HG02970 (cell line): ENCODE results near the gene PHF13.
"Not testable (repeated sequence)": the region's sequence is repeated elsewhere in the genome, so short reads cannot be mapped to it uniquely, and the experiment has no call there.

Experiments
- ATAC-seq: cut with Tn5 transposase; IDR thresholded peaks from one replicate; pipeline ENCODE4 v1.9.1; 2021; ENCODE audit warnings: mild to moderate bottlenecking, moderate library complexity, moderate number of reproducible peaks; ENCODE audit not compliant: unreplicated experiment, low FRiP score

Gene PHF13

DNA sequence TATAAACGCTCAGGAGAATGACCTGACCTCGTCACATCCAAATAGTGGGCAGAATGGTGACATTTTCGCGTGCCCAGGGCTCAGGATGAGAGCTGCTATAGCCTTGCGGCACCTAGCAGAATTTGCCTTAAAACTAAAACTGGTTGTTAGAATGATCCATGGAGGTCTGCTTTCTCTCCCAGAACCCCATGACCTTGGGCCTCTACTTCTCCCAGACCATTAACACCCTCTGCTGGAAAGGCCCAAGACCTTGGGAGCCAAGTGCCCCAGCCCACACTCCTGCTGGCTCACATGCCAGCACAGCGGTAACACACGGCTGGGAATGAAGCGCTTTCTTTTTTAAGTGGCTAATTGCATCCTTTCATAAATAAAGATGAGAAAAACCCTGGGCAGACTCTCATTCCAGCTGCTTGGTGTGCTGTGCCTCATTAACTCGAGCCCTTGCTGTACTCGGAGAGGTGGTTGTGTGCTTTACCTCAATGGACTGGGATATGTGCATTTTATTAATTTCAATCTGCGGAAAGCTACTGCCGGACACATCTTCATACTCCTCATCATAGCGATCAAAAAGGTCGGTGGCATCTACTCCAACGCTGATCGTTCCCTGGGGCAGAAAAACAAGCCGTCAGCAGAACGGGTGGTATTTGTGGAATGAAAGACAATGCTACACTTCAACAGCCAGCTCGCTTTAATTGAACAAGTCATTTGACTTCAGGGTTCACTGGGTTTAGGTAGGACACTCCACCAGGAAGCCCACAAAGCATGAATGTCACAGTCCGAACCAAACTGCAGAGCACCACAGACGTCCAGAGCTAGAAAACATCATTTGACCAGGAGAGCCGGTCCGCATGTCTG lies 40.1 kb downstream of the PHF13 start:
- ATAC-seq = no peak

- ATAC-seq = no peak
Measured at GRCh38 chr1:6657138-6657537, 43.6 kb downstream of the PHF13 start.

DNA sequence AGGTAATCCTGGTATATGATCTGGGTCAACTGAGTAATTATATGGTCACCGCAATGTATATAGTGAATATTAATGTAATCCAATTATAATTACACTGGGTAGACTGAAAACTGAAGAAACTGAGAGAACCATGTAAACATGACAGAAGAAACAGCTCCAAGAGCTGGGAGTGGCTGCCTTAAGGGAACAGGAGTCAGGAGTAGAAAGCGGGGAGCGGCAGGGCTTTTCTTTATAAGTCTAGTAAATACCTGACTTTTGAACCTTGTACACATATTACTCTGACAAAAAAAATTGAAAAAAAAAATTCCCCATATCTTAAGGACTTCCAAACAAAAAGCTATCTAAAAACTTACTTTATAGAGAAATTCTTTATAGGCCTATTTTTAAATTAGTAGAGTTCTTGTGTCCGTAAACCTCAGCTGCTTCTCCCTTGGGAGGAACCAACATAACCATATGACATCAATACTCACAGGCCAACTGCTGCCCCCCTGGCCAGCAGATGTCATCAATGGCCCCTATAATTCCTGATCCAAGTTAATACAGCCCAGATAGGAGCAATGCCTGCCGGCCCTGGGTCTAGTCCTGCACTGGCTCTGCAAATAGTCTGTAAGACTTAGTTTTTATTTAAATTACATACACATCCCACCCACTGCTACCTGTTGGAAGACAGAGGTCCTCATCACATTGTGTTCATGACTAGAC lies 45.0 kb downstream of the PHF13 start:
- ATAC-seq = no peak

- ATAC-seq = no peak
Measured at GRCh38 chr1:6660415-6661049, 47.0 kb downstream of the PHF13 start.

GRCh38 chr1:6662468-6662867 lies 48.9 kb downstream of the PHF13 start:
- not testable (repeated sequence) for ATAC-seq

- ATAC-seq = no peak
Measured at GRCh38 chr1:6666696-6667095, 53.2 kb downstream of the PHF13 start.

GRCh38 chr1:6667139-6667538 lies 53.6 kb downstream of the PHF13 start:
- ATAC-seq = no peak

DNA sequence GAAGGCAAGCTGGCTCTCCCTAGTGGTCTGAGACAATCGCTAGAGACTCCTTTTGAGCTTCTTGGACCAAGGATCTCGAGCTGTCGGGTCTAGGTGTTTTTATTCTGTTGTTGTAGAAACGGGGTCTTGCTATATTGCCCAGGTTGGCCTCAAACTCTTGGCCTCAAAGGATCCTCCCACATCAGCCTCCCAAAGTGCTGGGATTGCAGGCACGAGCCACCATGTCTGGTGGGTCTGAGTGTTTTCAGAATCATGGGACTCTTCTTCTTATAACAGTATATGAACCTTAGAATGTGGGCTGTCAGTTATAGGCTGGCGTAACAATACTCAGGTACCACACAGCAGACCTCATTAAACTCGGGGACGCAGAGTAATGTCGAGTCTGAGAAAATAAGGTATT lies 55.0 kb downstream of the PHF13 start:
- no peak for ATAC-seq

- no peak for ATAC-seq
Measured at GRCh38 chr1:6672558-6672957, 59.0 kb downstream of the PHF13 start.
